GM21529 (cell line): ENCODE results near the gene KPNA4.

ENCODE experiments used
- ATAC-seq: cut with Tn5 transposase; IDR thresholded peaks from one replicate; pipeline ENCODE4 v1.9.1; 2021; ENCODE audit not compliant: unreplicated experiment

Gene KPNA4

DNA sequence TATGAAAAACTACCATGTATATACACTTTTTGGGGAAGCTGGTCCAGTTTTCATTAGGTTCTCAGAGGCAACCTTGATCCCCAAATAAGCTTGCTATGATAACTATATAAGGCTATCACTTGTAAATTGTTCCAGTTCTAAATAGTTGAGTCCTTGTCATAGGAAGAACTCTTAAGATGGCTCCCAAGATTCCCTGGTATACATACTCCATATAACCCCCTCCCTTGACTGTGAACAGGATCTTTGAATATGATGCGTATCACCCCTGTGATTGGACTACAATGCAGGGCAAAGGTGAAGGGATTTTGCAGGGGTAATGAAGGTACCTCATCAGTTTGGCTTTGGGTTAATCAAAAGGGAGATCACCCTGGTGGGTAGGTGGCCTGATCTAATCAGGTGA, 67.2 kb downstream of the KPNA4 start:
- ATAC-seq: no peak

DNA sequence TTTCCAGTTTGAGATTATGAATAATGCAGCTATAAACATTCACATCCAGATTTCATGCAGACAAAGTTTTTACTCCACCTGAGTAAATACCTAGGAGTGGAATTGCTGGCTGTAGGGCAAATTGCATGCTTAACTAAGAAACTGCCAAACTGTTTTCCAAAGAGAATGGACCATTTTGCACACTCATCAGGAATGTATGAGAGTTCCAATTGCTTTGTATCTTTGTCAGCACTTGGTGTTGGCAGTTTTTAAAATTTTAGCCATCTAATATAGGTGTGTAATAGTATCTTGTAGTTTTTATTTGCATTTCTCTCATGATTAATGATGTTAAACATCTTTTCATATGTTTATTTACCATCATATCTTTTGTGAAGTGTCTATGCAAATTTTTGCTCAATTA, 75.2 kb downstream of the KPNA4 start:
- no peak for ATAC-seq

DNA sequence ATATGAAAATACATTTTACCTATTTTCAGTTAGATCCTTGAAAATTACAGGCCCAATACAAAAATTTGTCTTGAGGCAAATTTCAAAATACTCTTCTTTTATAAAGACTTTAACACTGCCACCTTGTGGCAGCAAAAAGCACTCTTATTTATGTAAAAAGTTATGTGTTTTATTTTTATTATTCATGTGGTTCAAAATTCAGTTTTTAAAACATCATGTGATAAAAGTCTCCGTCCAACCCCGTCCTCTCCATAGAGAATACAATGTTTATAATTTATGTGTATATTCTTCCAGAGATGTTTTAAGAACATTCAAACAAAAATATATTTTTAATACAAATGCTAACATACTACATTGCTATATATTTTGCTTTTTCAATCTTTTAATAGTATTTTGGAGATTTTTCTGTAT, 78.9 kb downstream of the KPNA4 start:
- no peak for ATAC-seq

DNA sequence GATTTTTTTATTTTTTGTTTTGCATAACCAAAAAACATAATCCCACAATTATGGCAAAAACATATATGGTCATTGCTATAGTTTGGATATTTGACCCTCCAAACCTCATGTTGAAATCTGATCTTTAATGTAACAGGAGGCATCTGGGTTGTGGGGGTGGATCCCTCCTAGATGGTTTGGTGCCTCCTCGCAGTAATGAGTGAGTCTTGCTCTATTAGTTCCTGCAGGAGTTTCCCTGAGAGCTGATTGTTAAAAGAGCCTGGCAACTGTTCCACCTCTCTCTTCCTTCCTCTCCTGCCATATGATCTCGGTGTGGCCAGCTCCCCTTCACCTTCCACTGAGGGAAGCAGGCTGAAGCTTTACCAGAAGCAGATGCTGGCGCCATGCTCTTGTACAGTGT, 82.6 kb downstream of the KPNA4 start:
- no peak for ATAC-seq

DNA sequence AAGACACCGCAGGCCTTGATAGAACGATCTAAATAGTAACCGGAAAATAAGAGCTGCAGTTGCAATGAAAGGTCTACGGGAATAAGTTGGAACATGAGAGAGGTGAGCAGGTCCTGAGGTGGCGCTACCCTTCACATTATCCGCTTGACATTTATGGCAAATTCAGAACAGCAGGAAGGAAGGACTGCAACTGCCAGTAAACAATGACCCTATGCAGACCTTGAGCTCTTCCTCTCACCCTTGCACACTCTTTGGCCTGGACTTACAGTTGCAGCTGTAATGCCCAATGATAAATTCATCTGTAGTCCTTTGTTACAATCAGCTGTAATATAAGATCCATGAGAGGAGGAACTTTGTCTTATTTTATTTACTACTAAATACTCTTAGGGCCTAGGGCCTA, 83.5 kb downstream of the KPNA4 start:
- no peak for ATAC-seq

DNA sequence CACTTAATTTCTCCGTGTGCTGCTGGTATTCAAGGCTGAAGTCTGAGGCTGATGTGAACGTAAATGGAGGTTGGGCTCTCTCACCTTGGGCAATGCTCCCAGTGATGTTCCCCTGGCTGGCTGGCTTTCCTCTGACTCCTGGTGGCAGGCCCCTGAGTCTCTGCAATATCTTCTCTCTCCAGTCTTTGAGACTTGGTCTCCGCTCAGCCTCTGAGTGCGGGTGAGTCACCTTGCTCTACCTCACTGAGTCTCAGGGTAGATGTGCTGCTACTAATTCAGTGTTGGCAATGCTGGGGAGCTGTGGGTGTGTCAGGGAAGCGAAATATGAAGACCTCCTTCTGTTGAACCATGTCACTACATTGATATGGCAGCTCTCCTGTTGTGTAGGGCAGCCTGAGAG, 84.4 kb downstream of the KPNA4 start:
- ATAC-seq: no peak

DNA sequence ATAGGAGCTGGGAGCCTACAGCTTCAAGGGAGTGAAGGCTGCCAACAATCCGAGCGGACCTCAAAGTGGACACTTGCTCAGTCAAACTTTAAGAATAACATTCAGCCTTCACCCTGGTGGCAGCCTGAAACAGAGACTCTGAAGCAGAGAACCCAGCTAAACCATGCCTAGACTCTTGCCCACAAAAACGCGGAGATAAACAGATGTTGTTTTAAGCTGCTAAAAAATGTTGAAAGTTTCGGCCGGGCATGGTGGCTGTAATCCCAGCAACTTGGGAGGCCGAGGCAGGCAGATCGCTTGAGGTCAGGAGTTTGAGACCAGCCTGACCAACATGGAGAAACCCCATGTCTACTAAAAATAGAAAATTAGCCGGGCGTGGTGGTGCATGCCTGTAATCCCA, 86.0 kb downstream of the KPNA4 start:
- no peak for ATAC-seq

DNA sequence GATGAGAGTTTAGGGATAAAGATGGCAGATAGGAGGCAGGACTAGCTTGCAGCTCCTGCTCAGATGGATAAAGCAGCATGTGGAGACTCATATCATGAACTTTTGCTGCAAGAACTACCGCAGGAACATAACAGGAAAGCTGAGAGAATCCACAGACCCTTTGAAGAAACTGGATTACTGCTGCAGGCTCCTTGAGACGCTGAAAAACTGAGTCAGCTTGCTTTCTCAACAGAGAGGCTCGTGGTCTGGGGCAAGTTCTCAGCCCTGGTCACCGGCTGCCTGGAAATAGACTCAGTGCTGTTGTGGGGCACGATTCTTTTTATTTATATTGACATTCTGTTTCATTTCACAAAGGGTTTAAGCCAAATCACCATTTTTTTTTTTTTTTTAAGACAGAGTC, 87.0 kb downstream of the KPNA4 start:
- ATAC-seq: no peak

DNA sequence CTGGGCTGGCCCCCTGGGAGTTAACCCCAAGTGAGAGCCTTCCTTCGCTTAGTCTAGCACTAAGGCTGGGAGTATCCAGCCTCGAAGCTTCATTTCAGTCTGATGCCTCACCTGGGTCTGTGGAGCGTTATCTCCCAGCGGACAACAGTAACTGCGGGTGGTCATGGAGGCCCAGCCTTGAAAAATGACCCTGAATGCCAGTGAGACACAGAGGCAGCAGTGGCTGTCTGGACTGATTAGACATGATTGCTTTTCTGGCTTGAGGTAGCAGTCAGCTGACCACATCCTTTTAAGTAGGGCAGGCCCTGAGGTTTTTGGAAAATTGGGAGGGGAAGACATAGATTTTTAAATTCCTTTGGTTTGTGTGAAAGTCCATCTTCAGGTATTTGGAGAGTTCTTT, 87.6 kb downstream of the KPNA4 start:
- ATAC-seq: no peak

DNA sequence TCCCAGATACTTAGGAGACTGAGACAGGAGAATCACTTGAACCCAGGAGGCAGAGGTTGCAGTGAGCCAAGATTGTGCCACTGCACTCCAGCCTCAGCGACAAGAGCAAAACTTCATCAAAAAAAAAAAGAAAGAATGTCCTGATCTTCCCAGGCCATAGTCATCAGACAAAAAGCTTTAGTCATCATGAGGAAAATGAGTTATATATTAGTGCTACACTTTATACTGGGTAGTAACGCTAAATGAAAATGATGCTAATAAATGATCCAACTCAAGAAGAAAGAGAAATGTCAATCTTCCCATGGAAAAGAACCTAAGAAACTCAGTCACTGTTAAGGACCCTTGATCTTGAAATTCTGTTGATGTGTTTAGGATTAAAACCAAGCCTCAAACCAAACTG, 89.5 kb downstream of the KPNA4 start:
- no peak for ATAC-seq

DNA sequence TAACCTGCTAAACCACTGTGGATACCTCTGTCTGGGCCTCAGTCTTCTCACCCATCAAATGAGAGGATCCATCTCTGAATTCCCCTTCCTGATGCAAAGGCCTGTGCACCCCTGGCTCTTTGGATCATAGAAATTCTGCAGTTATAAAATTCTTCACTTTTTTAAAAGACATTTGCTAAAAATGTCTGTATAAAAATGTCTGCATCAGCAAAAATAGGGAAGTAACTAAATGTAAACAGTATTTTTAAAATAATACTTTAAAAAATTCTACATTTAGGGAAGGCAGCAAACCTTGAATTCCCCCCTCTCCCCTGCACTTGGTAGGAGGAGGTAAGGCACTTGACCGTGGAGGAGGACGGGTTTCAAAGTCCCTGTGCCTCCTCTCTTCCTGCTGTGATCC, 90.2 kb downstream of the KPNA4 start:
- ATAC-seq: no peak

DNA sequence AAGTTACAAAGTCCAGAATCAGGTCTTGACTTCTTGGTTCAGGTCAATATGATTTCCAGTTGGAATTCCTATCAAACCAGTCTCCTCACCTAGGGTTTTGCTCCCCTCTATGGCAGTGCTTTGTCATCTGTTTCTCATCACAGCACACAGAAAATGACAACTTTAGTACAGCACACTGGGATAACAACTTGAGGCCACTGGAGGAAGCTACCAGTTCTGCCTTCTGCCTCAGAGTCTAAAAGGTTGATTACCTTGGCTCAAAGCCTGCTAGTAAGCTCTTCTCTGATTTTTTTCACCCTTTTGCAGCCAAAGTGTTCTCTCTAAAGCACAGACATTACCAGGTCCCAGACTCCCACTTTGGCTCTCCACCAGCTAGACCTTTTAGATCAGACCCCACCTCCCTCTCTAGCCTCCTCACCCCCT, 90.9 kb downstream of the KPNA4 start:
- no peak for ATAC-seq

DNA sequence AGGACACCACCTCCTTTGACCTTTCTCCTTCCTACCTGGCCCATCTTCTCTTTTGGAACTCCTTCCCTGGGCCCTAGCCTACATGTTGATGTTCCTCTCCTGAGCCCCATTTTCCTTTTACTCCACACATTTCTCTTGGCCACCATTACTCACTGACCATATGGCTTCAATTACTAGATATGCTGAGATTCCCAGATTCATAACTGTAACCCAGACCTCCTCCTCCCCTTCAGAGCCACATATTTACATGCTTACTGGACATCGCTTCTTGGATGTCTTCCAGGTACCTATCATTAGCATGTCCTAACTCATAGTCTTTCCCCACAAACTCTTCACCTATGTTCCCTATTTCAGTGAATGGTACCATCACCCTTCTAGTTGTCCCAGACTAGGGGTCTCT, 91.4 kb downstream of the KPNA4 start:
- no peak for ATAC-seq

DNA sequence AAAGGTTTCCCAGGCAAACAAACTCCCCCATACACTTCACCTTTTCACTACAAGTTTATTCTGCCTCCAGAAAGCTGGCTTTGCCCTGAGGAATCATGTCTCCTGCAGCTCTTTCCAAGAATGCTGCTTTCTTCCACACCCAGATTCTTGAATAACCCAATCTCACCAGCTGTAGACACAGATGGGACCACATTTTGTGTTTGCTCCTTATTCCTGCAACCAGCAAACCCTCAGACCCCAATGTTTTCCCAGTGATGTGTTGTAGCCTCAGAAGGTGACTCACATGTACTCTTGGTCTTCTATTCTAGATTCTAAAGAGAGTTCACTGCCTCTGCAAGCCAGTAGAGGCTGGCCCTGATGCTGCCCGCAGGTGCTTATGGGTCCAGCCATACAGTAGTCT, 92.2 kb downstream of the KPNA4 start:
- no peak for ATAC-seq

DNA sequence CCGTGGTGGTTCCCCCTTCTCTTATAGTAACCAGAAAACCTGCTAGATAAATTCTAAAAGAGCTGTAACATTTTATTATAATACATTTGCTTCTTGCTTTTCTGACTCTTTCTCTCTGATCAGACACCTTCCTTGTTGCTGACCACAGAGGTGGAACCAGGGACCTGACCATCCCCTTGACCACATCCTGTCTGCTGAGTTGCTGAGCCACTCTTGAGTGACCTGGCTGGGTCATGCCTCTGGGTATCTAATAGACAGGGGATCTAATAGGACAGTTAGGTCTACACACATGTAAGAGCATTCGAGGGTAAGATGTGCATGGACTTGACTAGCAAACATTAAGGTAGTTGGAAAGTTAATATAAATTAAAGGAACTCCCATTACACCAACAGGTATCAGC, 93.0 kb downstream of the KPNA4 start:
- no peak for ATAC-seq

DNA sequence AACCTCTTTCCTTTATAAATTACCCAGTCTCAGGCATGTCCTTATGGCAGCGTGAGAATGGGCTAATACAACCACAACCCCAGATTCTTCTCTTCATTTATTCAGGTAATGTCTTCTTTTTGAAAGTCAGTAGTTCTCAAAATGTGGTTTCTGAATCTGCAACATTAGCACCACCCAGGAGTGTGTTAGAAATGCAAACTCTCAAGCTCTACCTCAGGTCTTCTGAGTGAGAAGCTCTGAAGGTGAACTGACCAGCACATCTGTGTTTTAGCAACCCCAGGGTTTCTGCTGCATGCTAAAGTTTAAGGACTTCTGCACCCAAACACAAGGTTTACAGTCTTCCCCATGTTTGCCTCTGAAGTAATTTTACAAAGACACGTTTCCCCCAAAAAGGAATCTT, 93.5 kb downstream of the KPNA4 start:
- no peak for ATAC-seq

DNA sequence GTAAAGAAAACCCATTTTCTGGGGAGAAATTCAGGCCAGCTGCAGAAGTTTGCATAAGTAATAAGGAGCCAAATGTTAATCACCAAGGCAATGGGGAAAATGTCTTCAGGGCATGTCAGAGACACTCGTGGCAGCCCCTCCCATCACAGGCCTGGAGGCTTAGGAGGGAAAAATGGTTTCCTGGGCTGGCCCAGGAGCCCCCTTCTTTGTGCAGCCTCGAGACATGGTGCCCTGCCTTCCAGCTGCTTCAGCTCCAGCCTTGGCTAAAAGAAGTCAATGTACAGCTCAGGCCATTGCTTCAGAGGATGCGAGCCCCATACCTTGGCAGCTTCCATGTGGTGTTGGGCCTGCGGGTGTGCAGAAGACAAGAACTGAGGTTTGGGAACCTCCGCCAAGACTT, 95.2 kb downstream of the KPNA4 start:
- ATAC-seq: no peak

DNA sequence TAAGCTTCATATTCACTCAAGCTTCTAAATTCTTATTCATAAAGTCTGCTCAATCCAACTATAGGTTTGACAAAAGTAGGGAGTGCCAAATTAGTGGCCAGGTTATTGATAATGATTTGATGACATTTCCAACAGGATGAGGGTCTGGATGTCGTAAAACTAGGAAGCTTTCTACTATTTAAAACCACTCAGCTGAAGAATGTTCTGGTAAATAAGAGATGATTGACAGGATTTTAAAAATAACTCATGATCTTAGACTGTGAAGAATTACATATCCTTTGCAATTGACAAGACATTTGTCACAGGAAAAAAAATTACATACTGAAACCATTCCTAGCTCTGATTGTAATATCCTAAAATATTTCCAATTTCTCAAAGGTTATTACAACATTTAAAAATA, 100.4 kb downstream of the KPNA4 start:
- ATAC-seq: no peak

DNA sequence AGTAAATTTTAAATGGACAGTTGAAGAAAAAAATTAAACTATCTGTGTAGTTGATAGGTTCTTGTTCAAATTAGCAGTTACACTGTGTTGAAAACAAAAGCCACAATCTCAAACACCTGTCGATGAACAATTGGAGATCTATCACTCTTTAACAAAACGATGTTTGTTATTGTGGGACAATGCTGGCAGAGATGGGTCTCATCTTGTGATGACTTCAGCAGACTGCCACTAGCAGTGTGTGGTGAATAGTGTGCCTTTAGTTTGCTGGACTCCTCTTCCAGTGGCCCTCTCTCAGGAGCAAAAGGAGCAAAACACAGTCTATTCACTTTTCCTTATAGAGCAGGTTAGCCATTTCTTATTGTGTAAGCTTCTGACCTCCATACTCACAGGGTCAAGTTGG, 101.0 kb downstream of the KPNA4 start:
- ATAC-seq: no peak

DNA sequence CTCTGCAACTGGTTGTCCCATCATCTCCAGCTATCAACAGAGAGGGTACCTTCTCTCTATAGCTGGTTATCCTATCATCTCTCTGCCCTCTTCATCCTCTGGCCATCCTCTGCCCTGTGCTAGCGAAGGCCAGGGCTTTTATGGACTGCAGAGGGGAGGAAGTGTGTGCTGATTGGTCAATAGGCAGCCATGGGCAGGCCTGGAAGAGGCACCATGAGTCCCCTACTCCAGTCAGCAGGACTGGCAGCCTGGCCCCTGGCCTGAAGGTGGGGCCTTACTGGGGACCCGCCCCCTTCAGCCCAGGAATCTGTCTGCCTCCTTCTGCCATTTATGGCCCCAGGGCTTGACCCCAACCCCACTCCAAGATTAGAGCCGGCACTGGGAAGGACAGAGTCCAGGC, 105.3 kb downstream of the KPNA4 start:
- ATAC-seq: no peak

DNA sequence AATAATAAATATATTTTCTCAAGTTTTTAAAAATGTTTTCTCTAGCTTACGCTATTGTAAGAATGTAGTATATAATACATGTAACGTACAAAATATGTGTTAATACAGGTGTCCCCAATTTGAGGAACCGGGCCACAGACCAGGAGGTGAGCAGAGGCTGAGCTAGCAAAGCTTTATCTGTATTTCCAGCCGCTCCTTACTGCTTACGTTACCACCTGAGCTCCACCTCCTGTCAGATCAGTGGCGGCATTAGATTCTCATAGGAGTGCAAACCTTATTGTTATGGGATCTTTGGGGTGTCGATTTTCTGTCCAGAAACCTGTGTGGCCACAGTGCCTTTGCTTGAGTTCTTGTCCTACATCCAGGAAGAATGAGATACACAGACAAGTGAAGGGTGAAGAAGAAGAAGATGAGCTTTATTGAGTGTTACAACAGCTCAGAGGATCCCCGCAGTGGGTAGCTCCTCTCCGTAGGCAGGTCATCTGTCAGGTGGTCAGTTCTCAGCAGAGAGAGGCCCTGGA, 105.9 kb downstream of the KPNA4 start:
- ATAC-seq: no peak

DNA sequence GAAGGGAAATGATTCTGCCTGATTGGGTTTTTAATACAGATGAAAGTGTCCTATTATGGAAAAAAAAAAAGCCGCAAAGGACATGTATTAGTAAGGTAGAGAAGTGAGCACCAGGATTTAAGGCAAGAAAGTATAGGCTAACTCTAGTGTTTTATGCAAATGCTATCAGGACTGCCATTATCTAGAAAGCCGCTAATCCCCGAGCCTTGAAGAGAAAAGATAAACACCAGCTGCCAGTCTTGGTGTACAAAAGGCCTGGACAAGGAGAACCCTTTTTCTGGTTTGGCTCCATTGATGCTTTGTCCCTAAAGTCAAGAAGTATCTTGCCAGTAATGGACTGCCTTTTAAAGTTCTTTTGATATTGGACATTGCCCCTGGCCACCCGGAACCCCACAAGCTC, 107.2 kb downstream of the KPNA4 start:
- ATAC-seq: no peak

DNA sequence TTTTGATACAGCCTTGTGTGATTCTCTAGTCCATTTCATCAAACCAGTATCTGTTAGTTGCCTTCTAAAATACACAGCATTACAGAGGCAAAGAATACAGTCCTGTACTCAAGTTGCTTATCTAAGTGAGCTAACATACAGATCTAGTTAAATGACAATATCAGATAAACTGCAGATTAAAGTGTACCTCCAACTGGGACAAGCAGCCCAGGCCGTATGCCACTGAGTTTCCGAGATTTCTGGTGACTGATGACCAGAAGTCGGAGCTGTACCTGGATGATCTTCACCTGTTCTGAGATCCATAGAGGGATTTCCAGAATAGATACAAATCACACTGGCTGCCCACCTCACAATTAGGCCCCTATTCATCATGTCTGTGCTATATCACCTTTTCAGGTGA, 109.5 kb downstream of the KPNA4 start:
- ATAC-seq: no peak

DNA sequence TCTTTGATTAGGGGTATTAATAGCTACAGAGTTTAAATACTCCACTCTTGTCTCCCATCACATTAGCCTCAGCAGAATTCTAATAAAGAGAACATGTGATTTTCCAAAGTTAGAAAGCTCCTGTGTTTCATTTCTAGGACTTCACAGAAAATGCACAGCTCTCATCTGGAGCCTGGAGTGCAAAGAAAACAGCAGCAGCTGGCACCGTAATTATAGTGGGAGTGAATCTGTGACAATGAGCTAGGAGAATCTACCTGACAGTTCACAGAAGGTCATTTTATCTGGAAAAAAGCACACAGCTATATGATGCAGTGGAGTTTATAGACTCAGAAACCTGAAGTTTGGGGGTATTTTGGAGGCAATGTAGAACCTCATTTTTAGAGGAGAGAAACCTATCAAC, 110.4 kb downstream of the KPNA4 start:
- ATAC-seq: no peak
